Chondrocyte (in vitro differentiated cells): ENCODE measurements around the gene IFTAP. TPM values are rescaled to one million over a fixed set of nuclear protein-coding genes. Genes with fewer than 3 reads are reported as not detected.

Experiments used
- DNase-seq: peaks from one replicate; pipeline ENCODE4 v3.0.0; 2021; ENCODE audit warnings: mixed read lengths, low spot score
- H3K27ac Mint-ChIP-seq: one replicate; pipeline ENCODE4 v1.8.0; 2021; ENCODE audit warnings: mild to moderate bottlenecking, moderate library complexity, mixed read lengths; ENCODE audit not compliant: unreplicated experiment
- H3K27me3 Mint-ChIP-seq: 2 replicates; pipeline ENCODE4 v1.8.0; 2021; ENCODE audit warnings: low read depth, mixed read lengths
- H3K36me3 Mint-ChIP-seq: 2 replicates; pipeline ENCODE4 v1.8.0; 2021; ENCODE audit warnings: low read depth, mixed read lengths
- H3K4me1 Mint-ChIP-seq: 2 replicates; pipeline ENCODE4 v1.8.0; 2021; ENCODE audit warnings: low read depth, mild to moderate bottlenecking, mixed read lengths
- H3K4me3 Mint-ChIP-seq: one replicate; pipeline ENCODE4 v1.8.0; 2021; ENCODE audit warnings: mild to moderate bottlenecking, moderate library complexity, mixed read lengths; ENCODE audit not compliant: unreplicated experiment
- H3K9me3 Mint-ChIP-seq: 2 replicates; pipeline ENCODE4 v1.8.0; 2021; ENCODE audit warnings: low read depth, mixed read lengths
- CTCF ChIP-seq: fragments of 200-600 bp; sonication (generic); IDR thresholded peaks from 2 replicates; pipeline ENCODE4 v1.5.0; 2021; ENCODE audit warnings: antibody characterized with exemption, mild to moderate bottlenecking, moderate library complexity
- total RNA-seq: library from RNA; stranded (reverse); gene quantifications from 3 replicates; pipeline ENCODE4 v1.2.1, GENCODE V29; 2021

Gene IFTAP
- total RNA-seq, 1 donor from 2014 or later: 19.7 TPM

GRCh38 chr11:36583667-36584066 is 10.6 kb upstream of the IFTAP start:
- DNase-seq: no peak
- TF ChIP-seq CTCF: peak; percentile 13
- peaks cover 4% of the 10 kb centered on the region for H3K4me1 Mint-ChIP-seq
- H3K27me3 Mint-ChIP-seq: peaks cover 34% of the 10 kb centered on the region
- no peak overlapping the region for H3K4me3 Mint-ChIP-seq
- no peaks in the 10 kb centered on the region for H3K9me3 Mint-ChIP-seq
- H3K36me3 Mint-ChIP-seq: peaks cover 2% of the 10 kb centered on the region
- H3K27ac Mint-ChIP-seq: no peak overlapping the region

- DNase-seq: no peak
- Mint-ChIP-seq H3K27me3 (peaks cover 59% of the 10 kb centered on the region), H3K36me3 (no peaks in the 10 kb centered on the region), H3K9me3 (no peaks in the 10 kb centered on the region), H3K4me3 (no peak overlapping the region), H3K27ac (no peak overlapping the region), H3K4me1 (no peaks in the 10 kb centered on the region)
- no peak for TF ChIP-seq CTCF
These were observed 7.8 kb upstream of the IFTAP start for GRCh38 chr11:36586543-36586942.

- Mint-ChIP-seq H3K9me3 (no peaks in the 10 kb centered on the region), H3K4me1 (no peaks in the 10 kb centered on the region), H3K27ac (no peak overlapping the region), H3K27me3 (peaks cover 66% of the 10 kb centered on the region), H3K4me3 (no peak overlapping the region), H3K36me3 (no peaks in the 10 kb centered on the region)
- TF ChIP-seq CTCF: no peak
- no peak for DNase-seq
These were observed 6.2 kb upstream of the IFTAP start for GRCh38 chr11:36588099-36588498.

- H3K36me3 Mint-ChIP-seq: no peaks in the 10 kb centered on the region
- H3K4me1 Mint-ChIP-seq: peaks cover 9% of the 10 kb centered on the region
- H3K4me3 Mint-ChIP-seq: no peak overlapping the region
- H3K9me3 Mint-ChIP-seq: no peaks in the 10 kb centered on the region
- H3K27ac Mint-ChIP-seq: no peak overlapping the region
- peaks cover 55% of the 10 kb centered on the region for H3K27me3 Mint-ChIP-seq
- no peak for TF ChIP-seq CTCF
- no peak for DNase-seq
These were observed 3.8 kb upstream of the IFTAP start for GRCh38 chr11:36590513-36590912.

GRCh38 chr11:36591433-36591832 is 2.9 kb upstream of the IFTAP start:
- Mint-ChIP-seq H3K9me3 (no peaks in the 10 kb centered on the region), H3K4me3 (no peak overlapping the region), H3K27ac (no peak overlapping the region), H3K4me1 (peaks cover 11% of the 10 kb centered on the region), H3K27me3 (peaks cover 51% of the 10 kb centered on the region), H3K36me3 (no peaks in the 10 kb centered on the region)
- no peak for TF ChIP-seq CTCF
- no peak for DNase-seq
